H9 (cell line): Measurements from ENCODE around the gene CNTN2. TPM values are rescaled to one million over a fixed set of nuclear protein-coding genes. Genes with fewer than 3 reads are reported as not detected.

Experiments
- DNase-seq: peaks from one replicate; pipeline ENCODE4 v3.0.0-alpha.2; 2017
- H2AFZ ChIP-seq: one replicate; pipeline ENCODE4 v1.6.1; 2013; ENCODE audit warnings: mild to moderate bottlenecking, low read length, control low read depth, moderate library complexity
- H2AK5ac ChIP-seq: 2 replicates; pipeline ENCODE4 v1.6.1; 2013; ENCODE audit warnings: low read length, control low read depth, mixed read lengths; ENCODE audit not compliant: insufficient read length
- H2BK120ac ChIP-seq: one replicate; pipeline ENCODE4 v1.6.1; 2013; ENCODE audit warnings: low read depth, mild to moderate bottlenecking, low read length, control low read depth, inconsistent platforms; ENCODE audit not compliant: poor library complexity, severe bottlenecking
- H2BK12ac ChIP-seq: 2 replicates; pipeline ENCODE4 v1.6.1; 2013; ENCODE audit warnings: low read length, control low read depth, mixed read lengths, low read depth; ENCODE audit not compliant: insufficient read length
- H2BK15ac ChIP-seq: 2 replicates; pipeline ENCODE4 v1.6.1; 2013; ENCODE audit warnings: low read depth, low read length, control low read depth
- H2BK20ac ChIP-seq: one replicate; pipeline ENCODE4 v1.6.1; 2013; ENCODE audit warnings: low read depth, mild to moderate bottlenecking, low read length, control low read depth, inconsistent platforms; ENCODE audit not compliant: poor library complexity, severe bottlenecking
- H2BK5ac ChIP-seq: 2 replicates; pipeline ENCODE4 v1.6.1; 2013; ENCODE audit warnings: low read length, control low read depth, mixed read lengths; ENCODE audit not compliant: insufficient read length
- H3K14ac ChIP-seq: 2 replicates; pipeline ENCODE4 v1.6.1; 2013; ENCODE audit warnings: low read length, control low read depth; ENCODE audit not compliant: insufficient read depth
- H3K18ac ChIP-seq: 2 replicates; pipeline ENCODE4 v1.6.1; 2013; ENCODE audit warnings: low read depth, mild to moderate bottlenecking, mixed read lengths, low read length, control low read depth; ENCODE audit not compliant: insufficient read length
- H3K23ac ChIP-seq: 2 replicates; pipeline ENCODE4 v1.6.1; 2013; ENCODE audit warnings: low read length, control low read depth, mixed read lengths, low read depth; ENCODE audit not compliant: insufficient read length
- H3K23me2 ChIP-seq: 2 replicates; pipeline ENCODE4 v1.6.1; 2013; ENCODE audit warnings: low read depth, mild to moderate bottlenecking, mixed read lengths, low read length, control low read depth; ENCODE audit not compliant: insufficient read length, poor library complexity, severe bottlenecking
- H3K27ac ChIP-seq: 2 replicates; pipeline ENCODE4 v1.5.1; 2013; ENCODE audit warnings: low read length, control low read depth, mixed read lengths, low read depth; ENCODE audit not compliant: insufficient read length
- H3K27me3 ChIP-seq: 2 replicates; pipeline ENCODE4 v1.6.1; 2013; ENCODE audit warnings: low read length, control low read depth, inconsistent platforms; ENCODE audit not compliant: insufficient read depth
- H3K4ac ChIP-seq: 2 replicates; pipeline ENCODE4 v1.6.1; 2013; ENCODE audit warnings: low read depth, mild to moderate bottlenecking, control low read depth, inconsistent platforms, low read length, moderate library complexity
- H3K4me1 ChIP-seq: 2 replicates; pipeline ENCODE4 v1.6.1; 2013; ENCODE audit warnings: low read length, control low read depth, inconsistent platforms; ENCODE audit not compliant: insufficient read depth
- H3K4me2 ChIP-seq: 2 replicates; pipeline ENCODE4 v1.6.1; 2013; ENCODE audit warnings: low read length, control low read depth, mixed read lengths; ENCODE audit not compliant: insufficient read length, insufficient read depth
- H3K56ac ChIP-seq: 2 replicates; pipeline ENCODE4 v1.6.1; 2013; ENCODE audit warnings: low read depth, mild to moderate bottlenecking, mixed read lengths, low read length, control low read depth; ENCODE audit not compliant: insufficient read length
- H3K79me1 ChIP-seq: 2 replicates; pipeline ENCODE4 v1.6.1; 2013; ENCODE audit warnings: low read depth, mild to moderate bottlenecking, moderate library complexity, low read length, control low read depth, inconsistent platforms; ENCODE audit not compliant: insufficient read depth, poor library complexity, severe bottlenecking
- H3K79me2 ChIP-seq: 2 replicates; pipeline ENCODE4 v1.6.1; 2013; ENCODE audit warnings: low read length, control low read depth, inconsistent platforms; ENCODE audit not compliant: insufficient read depth
- H3K9ac ChIP-seq: 2 replicates; pipeline ENCODE4 v1.6.1; 2013; ENCODE audit warnings: low read length, control low read depth, mixed read lengths; ENCODE audit not compliant: insufficient read length; ENCODE audit errors: extremely low read depth
- H3K9me3 ChIP-seq: one replicate; pipeline ENCODE4 v1.6.1; 2013; ENCODE audit warnings: low read depth, low read length, inconsistent platforms; ENCODE audit not compliant: control insufficient read depth
- H3T11ph ChIP-seq: one replicate; pipeline ENCODE4 v1.6.1; 2013; ENCODE audit warnings: mild to moderate bottlenecking, low read length, control low read depth, inconsistent platforms
- H4K20me1 ChIP-seq: one replicate; pipeline ENCODE4 v1.6.1; 2013; ENCODE audit not compliant: control insufficient read depth, insufficient read length, insufficient read depth
- H4K5ac ChIP-seq: 2 replicates; pipeline ENCODE4 v1.6.1; 2013; ENCODE audit warnings: low read depth, mild to moderate bottlenecking, mixed read lengths, low read length, control low read depth; ENCODE audit not compliant: insufficient read length
- H4K8ac ChIP-seq: replicated peaks from 2 replicates; pipeline ENCODE4 v1.6.1; 2013; ENCODE audit warnings: low read length, control low read depth, mixed read lengths, low read depth; ENCODE audit not compliant: insufficient read length
- H4K91ac ChIP-seq: 2 replicates; pipeline ENCODE4 v1.6.1; 2013; ENCODE audit warnings: low read depth, mild to moderate bottlenecking, moderate library complexity, mixed read lengths, low read length, control low read depth; ENCODE audit not compliant: insufficient read length
- H3K27ac Mint-ChIP-seq, 3 experiments: 2 replicates in 2 of 3; 3 replicates in 1 of 3; pipeline ENCODE4 v1.8.0; 2020 to 2021; ENCODE audit warnings: mixed read lengths in 3 of 3, mild to moderate bottlenecking in 1 of 3, moderate library complexity in 1 of 3
- H3K27me3 Mint-ChIP-seq: 2 replicates; pipeline ENCODE4 v1.8.0; 2021; ENCODE audit warnings: low read depth, mild to moderate bottlenecking, moderate library complexity, mixed read lengths
- H3K36me3 Mint-ChIP-seq, 3 experiments: 2 replicates in 2 of 3; 3 replicates in 1 of 3; pipeline ENCODE4 v1.8.0; 2020 to 2021; ENCODE audit warnings: low read depth in 3 of 3, mixed read lengths in 3 of 3; ENCODE audit not compliant: insufficient read depth in 1 of 3
- H3K4me1 Mint-ChIP-seq, 2 experiments: 2 replicates each; pipeline ENCODE4 v1.8.0; 2020; ENCODE audit warnings: mixed read lengths in 2 of 2
- H3K4me3 Mint-ChIP-seq, 2 experiments: 2 replicates in 1 of 2; 3 replicates in 1 of 2; pipeline ENCODE4 v1.8.0; 2020 to 2021; ENCODE audit warnings: mild to moderate bottlenecking in 2 of 2, mixed read lengths in 2 of 2, moderate library complexity in 1 of 2
- H3K9me3 Mint-ChIP-seq, 2 experiments: 2 replicates in 1 of 2; 3 replicates in 1 of 2; pipeline ENCODE4 v1.8.0; 2020; ENCODE audit warnings: mild to moderate bottlenecking in 2 of 2, mixed read lengths in 2 of 2, moderate library complexity in 1 of 2
- WGBS: extraction: QIAGEN DNeasy Blood & Tissue Kit; methylation state at CpG from one replicate; pipeline ENCODE4 v1.1.7; 2013; ENCODE audit warnings: missing lambda C conversion rate, low lambda C conversion rate, mixed read lengths; ENCODE audit not compliant: insufficient read length; ENCODE audit errors: extremely low coverage; 5-methylcytosine and 5-hydroxymethylcytosine counted together
- total RNA-seq: library from RNA; stranded (reverse); gene quantifications from 2 replicates; pipeline ENCODE4 v1.2.1, GENCODE V29; 2021
- TF ChIP-seq, protein P1 (sequence below): fragments of 200-600 bp; sonication (generic); conservative IDR thresholded peaks from 3 replicates; pipeline ENCODE4 v1.8.0; 2021; ENCODE audit warnings: antibody characterized with exemption, mild to moderate bottlenecking

The CNTN2 gene
- total RNA-seq, 1 experiment from 2014 or later = 0.42 TPM

DNA sequence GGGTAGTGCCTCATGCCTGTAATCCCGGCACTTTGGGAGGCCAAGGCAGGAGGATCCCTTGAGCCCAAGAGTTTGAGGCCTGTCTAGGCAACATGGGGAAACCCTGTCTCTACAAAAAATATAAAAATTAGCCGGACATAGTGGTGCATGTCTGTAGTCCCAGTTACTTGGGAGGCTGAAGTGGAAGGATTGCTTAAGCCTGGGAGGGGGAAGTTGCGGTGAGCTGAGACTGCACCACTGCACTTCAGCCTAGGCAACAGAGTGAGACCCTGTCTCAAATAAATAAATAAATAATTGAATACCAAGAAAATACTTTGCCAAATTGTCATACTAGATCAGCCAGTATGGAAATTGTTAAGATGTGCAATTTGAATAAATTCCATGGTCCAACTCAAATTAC lies 84.6 kb downstream of the CNTN2 start:
- WGBS = no CpG with 5 or more reads among the region's 3 CpGs
- no peak overlapping the region for H3K56ac ChIP-seq
- H3K14ac ChIP-seq = no peak overlapping the region
- TF ChIP-seq, protein P1, sequence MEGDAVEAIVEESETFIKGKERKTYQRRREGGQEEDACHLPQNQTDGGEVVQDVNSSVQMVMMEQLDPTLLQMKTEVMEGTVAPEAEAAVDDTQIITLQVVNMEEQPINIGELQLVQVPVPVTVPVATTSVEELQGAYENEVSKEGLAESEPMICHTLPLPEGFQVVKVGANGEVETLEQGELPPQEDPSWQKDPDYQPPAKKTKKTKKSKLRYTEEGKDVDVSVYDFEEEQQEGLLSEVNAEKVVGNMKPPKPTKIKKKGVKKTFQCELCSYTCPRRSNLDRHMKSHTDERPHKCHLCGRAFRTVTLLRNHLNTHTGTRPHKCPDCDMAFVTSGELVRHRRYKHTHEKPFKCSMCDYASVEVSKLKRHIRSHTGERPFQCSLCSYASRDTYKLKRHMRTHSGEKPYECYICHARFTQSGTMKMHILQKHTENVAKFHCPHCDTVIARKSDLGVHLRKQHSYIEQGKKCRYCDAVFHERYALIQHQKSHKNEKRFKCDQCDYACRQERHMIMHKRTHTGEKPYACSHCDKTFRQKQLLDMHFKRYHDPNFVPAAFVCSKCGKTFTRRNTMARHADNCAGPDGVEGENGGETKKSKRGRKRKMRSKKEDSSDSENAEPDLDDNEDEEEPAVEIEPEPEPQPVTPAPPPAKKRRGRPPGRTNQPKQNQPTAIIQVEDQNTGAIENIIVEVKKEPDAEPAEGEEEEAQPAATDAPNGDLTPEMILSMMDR = no peak
- H3K27me3 ChIP-seq = no peaks in the 10 kb centered on the region
- no peaks in the 10 kb centered on the region for H3K79me2 ChIP-seq
- H3K9ac ChIP-seq = no peak overlapping the region
- H4K91ac ChIP-seq = no peak overlapping the region
- H3K79me1 ChIP-seq = no peaks in the 10 kb centered on the region
- H2AFZ ChIP-seq = no peak overlapping the region
- H3K4me2 ChIP-seq = no peak overlapping the region
- Mint-ChIP-seq H3K36me3 (no peaks in the 10 kb centered on the region), H3K27ac (no peak overlapping the region), H3K4me1 (peaks cover 3% of the 10 kb centered on the region in 2 experiments; a peak in 2 of 4 replicates), H3K4me3 (no peak overlapping the region), H3K9me3 (no peaks in the 10 kb centered on the region), H3K27me3 (no peaks in the 10 kb centered on the region)
- no peak overlapping the region for H2AK5ac ChIP-seq
- no peak overlapping the region for H2BK15ac ChIP-seq
- H3K27ac ChIP-seq = no peak overlapping the region
- no peak overlapping the region for H3T11ph ChIP-seq
- H3K18ac ChIP-seq = no peak overlapping the region
- H2BK5ac ChIP-seq = no peak overlapping the region
- H2BK120ac ChIP-seq = no peak overlapping the region
- H3K4ac ChIP-seq = no peak overlapping the region
- H3K4me1 ChIP-seq = no peaks in the 10 kb centered on the region
- DNase-seq = no peak
- no peaks in the 10 kb centered on the region for H3K23me2 ChIP-seq
- no peak overlapping the region for H2BK12ac ChIP-seq
- no peak overlapping the region for H2BK20ac ChIP-seq
- H3K9me3 ChIP-seq = no peaks in the 10 kb centered on the region
- H4K8ac ChIP-seq = no peak overlapping the region
- H3K23ac ChIP-seq = no peak overlapping the region
- H4K5ac ChIP-seq = no peak overlapping the region
- H4K20me1 ChIP-seq = no peaks in the 10 kb centered on the region

Other genes with a start within 250 kb of the CNTN2 start
- 5.0 and 5.7 TPM in 2 replicates for gene NFASC, start 172.3 kb upstream of the CNTN2 start, total RNA-seq
- 2.8 and 3.0 TPM in 2 replicates for gene TMEM81, start 41.2 kb downstream of the CNTN2 start, total RNA-seq
- gene RBBP5, start 78.8 kb downstream of the CNTN2 start, total RNA-seq = 17.3 and 18.3 TPM in 2 replicates
- 7.7 and 8.5 TPM in 2 replicates for gene DSTYK, start 168.5 kb downstream of the CNTN2 start, total RNA-seq
- gene TMCC2, start 184.7 kb downstream of the CNTN2 start, total RNA-seq = 11.3 and 11.7 TPM in 2 replicates